Ovary (tissue), 9 donors: ENCODE data around the gene XKR7. TPM values are rescaled to one million over a fixed set of nuclear protein-coding genes. Genes with fewer than 3 reads are reported as not detected.

ENCODE experiments used
- DNase-seq, 5 donors: peaks; one replicate each; pipeline ENCODE4 v3.0.0-alpha.2; 2019 to 2020
- H3K27ac ChIP-seq, 2 donors: fragments of 200-600 bp; one replicate each; pipeline versions ENCODE4 v1.5.1 to v1.8.0; 2019 to 2022
- H3K27me3 ChIP-seq: fragments of 200-600 bp; one replicate; pipeline ENCODE4 v1.8.0; 2022
- H3K36me3 ChIP-seq: fragments of 200-600 bp; sonication (generic); one replicate; pipeline ENCODE4 v1.5.1; 2019
- H3K4me1 ChIP-seq: one replicate; pipeline ENCODE4 v1.8.1; 2013; ENCODE audit warnings: mild to moderate bottlenecking, moderate library complexity; ENCODE audit not compliant: insufficient read depth
- H3K4me3 ChIP-seq: fragments of 200-600 bp; sonication (generic); one replicate; pipeline ENCODE4 v1.5.1; 2017
- H3K9me3 ChIP-seq, 2 donors: fragments of 200-600 bp in 1 of 2; sonication (generic) in 1 of 2; one replicate each; pipeline versions ENCODE4 v1.5.1 to v1.8.1; 2013 to 2019; ENCODE audit warnings: mild to moderate bottlenecking in 1 of 2, moderate library complexity in 1 of 2
- EP300 ChIP-seq: sonication (generic); formaldehyde crosslinking; IDR thresholded peaks from one replicate; pipeline ENCODE4 v1.6.1; 2017; ENCODE audit warnings: antibody characterized with exemption
- POLR2A ChIP-seq: fragments of 450-650 bp; IDR thresholded peaks from one replicate; pipeline ENCODE4 v1.6.1; 2017; ENCODE audit warnings: antibody characterized with exemption, mild to moderate bottlenecking, moderate library complexity
- WGBS, 3 donors: extraction: QIAGEN DNeasy Blood & Tissue Kit in 1 of 3; methylation state at CpG; one replicate each; pipeline versions ENCODE4 v1.1.5 to v1.1.7; 2013 to 2017; 5-methylcytosine and 5-hydroxymethylcytosine counted together
- intact Hi-C, 4 donors: fragments of 100-400 bp; cut with DNase I; formaldehyde crosslinking; loops; one replicate each; pipeline versions ENCODE4 v1.11.0 to v1.15.1; 2022 to 2023
- polyA plus RNA-seq, 2 donors: library from polyadenylated mRNA; stranded (reverse); fragments of 200-250 nt in 1 of 2; fragments of 350-450 nt in 1 of 2; fragmentation: Illumina TruSeq in 1 of 2; extraction: RNeasy Lipid Tissue Mini Kit (QIAGEN cat#74804) in 1 of 2; gene quantifications; one replicate each; pipeline ENCODE4 v1.2.3, GENCODE V29; 2013 to 2014
- total RNA-seq, 7 donors: library from RNA; depleted of rRNA in 2 of 7; stranded (reverse); fragments of >200 nt in 2 of 7; fragmentation: NEBNext Ultra II Directional in 3 of 7; extraction: Animal tissue kit (Norgen Biotek cat#: 25700) in 3 of 7; gene quantifications; one replicate each; pipeline versions ENCODE4 v1.1.0 to v1.2.4, GENCODE V29; 2016 to 2023
- TF ChIP-seq, protein P1 (sequence below), 3 donors: fragments of 450-650 bp in 2 of 3; fragments of 200-600 bp in 1 of 3; IDR thresholded peaks; one replicate each; pipeline versions ENCODE4 v1.5.1 to v1.8.0; 2016 to 2022; ENCODE audit warnings: antibody characterized with exemption in 3 of 3, mild to moderate bottlenecking in 1 of 3
- donor health status: DM: no; HTN: no; CAD: no; lungs with moderate emphysema.
- donor health status: DM: no; HTN: no; CAD: no.
- donor health status: Bipolar disorder and iron deficiency.
- donor health status: DM: yes; HTN: yes; CAD: no.
- donor health status: DM: no; HTN: no; CAD: no.
- donor health status: DM: yes; HTN: yes; CAD: no.

XKR7 gene
- total and polyA plus RNA-seq, 9 donors = not detected

DNA sequence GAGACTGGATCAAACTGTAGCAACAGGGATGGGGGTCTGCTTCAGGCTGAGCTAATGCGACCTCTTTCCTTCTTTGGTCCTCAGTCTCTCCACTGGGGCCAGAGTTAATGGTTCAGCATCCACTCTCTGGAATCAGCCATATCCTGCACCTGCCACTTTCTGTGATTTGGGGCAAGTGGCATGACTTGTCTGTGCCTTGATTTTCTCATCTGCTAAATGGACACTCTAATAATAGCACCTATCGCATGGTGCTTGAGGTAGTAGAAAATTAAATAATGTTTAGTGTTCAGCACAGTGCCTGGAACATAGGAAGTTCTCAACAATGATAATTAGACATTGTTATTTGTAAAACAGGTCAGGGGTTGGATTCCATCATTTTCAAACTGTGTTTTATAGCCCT lies 6.3 kb downstream of the XKR7 start:
- no peaks in the 10 kb centered on the region for H3K4me1 ChIP-seq
- no peak for DNase-seq
- no peaks in the 10 kb centered on the region for H3K36me3 ChIP-seq
- TF ChIP-seq POLR2A (no peak), EP300 (no peak)
- TF ChIP-seq, protein P1, sequence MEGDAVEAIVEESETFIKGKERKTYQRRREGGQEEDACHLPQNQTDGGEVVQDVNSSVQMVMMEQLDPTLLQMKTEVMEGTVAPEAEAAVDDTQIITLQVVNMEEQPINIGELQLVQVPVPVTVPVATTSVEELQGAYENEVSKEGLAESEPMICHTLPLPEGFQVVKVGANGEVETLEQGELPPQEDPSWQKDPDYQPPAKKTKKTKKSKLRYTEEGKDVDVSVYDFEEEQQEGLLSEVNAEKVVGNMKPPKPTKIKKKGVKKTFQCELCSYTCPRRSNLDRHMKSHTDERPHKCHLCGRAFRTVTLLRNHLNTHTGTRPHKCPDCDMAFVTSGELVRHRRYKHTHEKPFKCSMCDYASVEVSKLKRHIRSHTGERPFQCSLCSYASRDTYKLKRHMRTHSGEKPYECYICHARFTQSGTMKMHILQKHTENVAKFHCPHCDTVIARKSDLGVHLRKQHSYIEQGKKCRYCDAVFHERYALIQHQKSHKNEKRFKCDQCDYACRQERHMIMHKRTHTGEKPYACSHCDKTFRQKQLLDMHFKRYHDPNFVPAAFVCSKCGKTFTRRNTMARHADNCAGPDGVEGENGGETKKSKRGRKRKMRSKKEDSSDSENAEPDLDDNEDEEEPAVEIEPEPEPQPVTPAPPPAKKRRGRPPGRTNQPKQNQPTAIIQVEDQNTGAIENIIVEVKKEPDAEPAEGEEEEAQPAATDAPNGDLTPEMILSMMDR (IDR thresholded peaks at IDR 0.05) = no peak
- H3K4me3 ChIP-seq = no peak overlapping the region
- no peaks in the 10 kb centered on the region for H3K27me3 ChIP-seq
- H3K9me3 ChIP-seq = no peaks in the 10 kb centered on the region
- WGBS, 3 donors = 82 to 95% (median 91%) methylated on average over 2 of the region's 2 CpGs
- no peak overlapping the region for H3K27ac ChIP-seq
- intact Hi-C loops = no loop called here

- no peaks in the 10 kb centered on the region for H3K9me3 ChIP-seq
- WGBS, 3 donors = 8 to 12% (median 9%) methylated on average over 10 of the region's 10 CpGs
- intact Hi-C loops = no loop called here
- no peak overlapping the region for H3K27ac ChIP-seq
- H3K4me3 ChIP-seq = no peak overlapping the region
- TF ChIP-seq, protein P1 (IDR thresholded peaks at IDR 0.05) = no peak
- TF ChIP-seq EP300 (no peak), POLR2A (no peak)
- no peaks in the 10 kb centered on the region for H3K27me3 ChIP-seq
- DNase-seq = no peak
- H3K4me1 ChIP-seq = no peaks in the 10 kb centered on the region
- no peaks in the 10 kb centered on the region for H3K36me3 ChIP-seq
These were observed 7.1 kb downstream of the XKR7 start for GRCh38 chr20:31974951-31975487.

DNA sequence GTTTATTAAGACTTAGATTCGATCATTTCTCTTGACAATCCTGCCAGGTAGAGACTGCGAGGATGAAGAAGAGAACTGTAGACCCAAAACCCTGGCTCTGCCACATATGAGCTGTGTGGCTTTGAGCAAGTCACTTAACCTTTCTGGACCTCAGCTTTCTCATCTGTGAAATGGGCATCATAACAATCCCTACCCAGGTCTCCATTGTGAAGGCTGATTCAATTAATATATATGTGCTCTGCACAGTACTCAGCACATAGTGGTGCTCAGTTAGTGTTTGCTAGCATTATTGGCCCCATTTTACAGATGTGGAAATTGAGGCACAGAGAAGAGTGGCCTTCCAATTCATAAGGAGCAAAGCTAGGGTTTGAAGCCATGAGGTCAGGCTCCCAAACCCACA lies 7.9 kb downstream of the XKR7 start:
- intact Hi-C loops = no loop called here
- Histone ChIP-seq H3K4me1 (no peaks in the 10 kb centered on the region), H3K9me3 (no peaks in the 10 kb centered on the region), H3K27me3 (no peaks in the 10 kb centered on the region), H3K27ac (no peak overlapping the region), H3K4me3 (no peak overlapping the region), H3K36me3 (no peaks in the 10 kb centered on the region)
- DNase-seq = no peak
- no peak for TF ChIP-seq POLR2A
- TF ChIP-seq, protein P1 (IDR thresholded peaks at IDR 0.05) = no peak
- TF ChIP-seq EP300 = no peak
- 76 to 83% (median 78%) methylated on average over 2 of the region's 2 CpGs for WGBS, 3 donors

- Histone ChIP-seq H3K27me3 (no peaks in the 10 kb centered on the region), H3K27ac (no peak overlapping the region), H3K4me1 (no peaks in the 10 kb centered on the region), H3K4me3 (no peak overlapping the region), H3K36me3 (no peaks in the 10 kb centered on the region), H3K9me3 (no peaks in the 10 kb centered on the region)
- 86 to 97% (median 88%) methylated on average over 4 of the region's 4 CpGs for WGBS, 3 donors
- DNase-seq = no peak
- TF ChIP-seq EP300 (no peak), POLR2A (no peak)
- TF ChIP-seq, protein P1 (IDR thresholded peaks at IDR 0.05) = no peak
- intact Hi-C loops = no loop called here
These were observed 9.1 kb downstream of the XKR7 start for GRCh38 chr20:31977080-31977479.
